Mucosa of descending colon (tissue), 3 donors: ENCODE data around the gene SH3PXD2A. TPM values are rescaled to one million over a fixed set of nuclear protein-coding genes. Genes with fewer than 3 reads are reported as not detected.

ENCODE experiments used
- ATAC-seq: fragments of 200-7000 bp; cut with Tn5 transposase; one replicate; pipeline ENCODE4 v1.9.1; 2020; ENCODE audit warnings: mild to moderate bottlenecking, moderate library complexity
- DNase-seq, 3 donors: peaks; one replicate each; pipeline ENCODE4 v3.0.0-alpha.2; 2020
- H3K36me3 ChIP-seq: fragments of 200-600 bp; one replicate; pipeline ENCODE4 v1.8.0; 2021; ENCODE audit warnings: low read depth, mild to moderate bottlenecking
- H3K4me1 ChIP-seq: fragments of 200-600 bp; one replicate; pipeline ENCODE4 v1.8.0; 2021; ENCODE audit warnings: low read depth, mild to moderate bottlenecking
- H3K4me3 ChIP-seq: fragments of 200-600 bp; one replicate; pipeline ENCODE4 v1.8.0; 2021; ENCODE audit warnings: mild to moderate bottlenecking
- H3K9me3 ChIP-seq: fragments of 200-600 bp; one replicate; pipeline ENCODE4 v1.8.0; 2021; ENCODE audit warnings: mild to moderate bottlenecking
- CTCF ChIP-seq: fragments of 200-600 bp; IDR thresholded peaks from one replicate; pipeline ENCODE4 v1.8.0; 2022; ENCODE audit warnings: antibody characterized with exemption, mild to moderate bottlenecking
- intact Hi-C, 2 donors: fragments of 100-400 bp; cut with DNase I in 1 of 2; cut with micrococcal nuclease in 1 of 2; formaldehyde crosslinking; loops; one replicate each; pipeline versions ENCODE4 v1.11.0 to v1.11.1; 2022; cut with DNase I, micrococcal nuclease
- total RNA-seq, 3 donors: library from RNA; stranded (reverse); fragmentation: NEBNext Ultra II Directional in 2 of 3; extraction: Animal tissue kit (Norgen Biotek cat#: 25700) in 2 of 3; gene quantifications; one replicate each; pipeline versions ENCODE4 v1.2.1 to v1.2.4, GENCODE V29; 2021 to 2023
- donor health status: DM: no; HTN: no; CAD: no; lungs with moderate emphysema.
- donor health status: DM: no; HTN: no; CAD: no.
- donor health status: DM: no; HTN: yes; CAD: no.

Gene SH3PXD2A
- total RNA-seq, 3 donors from 2014 or later, result 46.1 to 91.4 (median 60.6) TPM

GRCh38 chr10:103749779-103750178 is 105.6 kb downstream of the SH3PXD2A start:
- no peaks in the 10 kb centered on the region for H3K9me3 ChIP-seq
- no peak overlapping the region for H3K4me3 ChIP-seq
- TF ChIP-seq CTCF, result no peak
- H3K36me3 ChIP-seq, result no peaks in the 10 kb centered on the region
- intact Hi-C loops, result no loop called here
- DNase-seq (no peak), ATAC-seq (no peak)
- peaks cover 13% of the 10 kb centered on the region for H3K4me1 ChIP-seq

- Histone ChIP-seq H3K9me3 (no peaks in the 10 kb centered on the region), H3K4me3 (no peak overlapping the region), H3K36me3 (no peaks in the 10 kb centered on the region), H3K4me1 (peaks cover 13% of the 10 kb centered on the region)
- ATAC-seq (peak; percentile 77), DNase-seq (peak in 2 of 3 donors; percentile 63 to 71)
- no peak for TF ChIP-seq CTCF
- intact Hi-C loops, result no loop called here
These were observed 107.4 kb downstream of the SH3PXD2A start for GRCh38 chr10:103748020-103748419.

GRCh38 chr10:103747193-103747865 is 108.0 kb downstream of the SH3PXD2A start:
- TF ChIP-seq CTCF, result no peak
- Histone ChIP-seq H3K4me3 (no peak overlapping the region), H3K4me1 (peaks cover 13% of the 10 kb centered on the region), H3K36me3 (no peaks in the 10 kb centered on the region), H3K9me3 (no peaks in the 10 kb centered on the region)
- no peak for DNase-seq
- intact Hi-C loops, result no loop called here
- ATAC-seq, result peak; percentile 4

- H3K4me3 ChIP-seq, result no peak overlapping the region
- peak; percentile 10 for ATAC-seq
- intact Hi-C loops, result no loop called here
These were observed 108.8 kb downstream of the SH3PXD2A start for GRCh38 chr10:103746598-103746997.

GRCh38 chr10:103745341-103746247 is 109.8 kb downstream of the SH3PXD2A start:
- no peak for TF ChIP-seq CTCF
- peaks cover 13% of the 10 kb centered on the region for H3K4me1 ChIP-seq
- H3K9me3 ChIP-seq, result no peaks in the 10 kb centered on the region
- no peaks in the 10 kb centered on the region for H3K36me3 ChIP-seq
- H3K4me3 ChIP-seq, result no peak overlapping the region
- DNase-seq (peak in 2 of 3 donors; percentile 54 to 62), ATAC-seq (peak; percentile 74)
- intact Hi-C loops, result no loop called here

More at GRCh38 chr10:103746598-103746997, 108.8 kb downstream of the SH3PXD2A start:
- Histone ChIP-seq H3K4me1 (peaks cover 13% of the 10 kb centered on the region), H3K9me3 (no peaks in the 10 kb centered on the region), H3K36me3 (no peaks in the 10 kb centered on the region)
- TF ChIP-seq CTCF, result no peak
- no peak for DNase-seq
